IMR-90 (cell line): Measurements from ENCODE around the gene GRIK1.

Experiments
- CEBPB ChIP-seq: IDR thresholded peaks from 2 replicates; pipeline ENCODE4 v1.6.1; 2012; ENCODE audit warnings: low read depth, low read length, improper control_type of control experiment
- CTCF ChIP-seq: conservative IDR thresholded peaks from 2 replicates; pipeline ENCODE4 v1.5.1; 2012; ENCODE audit warnings: mild to moderate bottlenecking, low read depth, low read length, improper control_type of control experiment
- NFE2L2 ChIP-seq: fragments of 150-350 bp; IDR thresholded peaks from 2 replicates; pipeline ENCODE4 v1.6.1; 2016; ENCODE audit warnings: low read depth, mild to moderate bottlenecking, low read length
- POLR2A ChIP-seq: IDR thresholded peaks from 2 replicates; pipeline ENCODE4 v1.6.1; 2012; ENCODE audit warnings: mild to moderate bottlenecking, low read depth, low read length
- RAD21 ChIP-seq: IDR thresholded peaks from 2 replicates; pipeline ENCODE4 v1.6.1; 2012; ENCODE audit warnings: low read length, improper control_type of control experiment
- RCOR1 ChIP-seq: IDR thresholded peaks from 2 replicates; pipeline ENCODE4 v1.6.1; 2012; ENCODE audit warnings: mild to moderate bottlenecking, low read length, improper control_type of control experiment; ENCODE audit not compliant: insufficient replicate concordance
- RFX5 ChIP-seq: IDR thresholded peaks from 2 replicates; pipeline ENCODE4 v1.8.0; 2012; ENCODE audit warnings: low read depth, mild to moderate bottlenecking, low read length, moderate library complexity
- USF2 ChIP-seq: fragments of 150-350 bp; IDR thresholded peaks from 2 replicates; pipeline ENCODE4 v1.6.1; 2017; ENCODE audit warnings: mild to moderate bottlenecking, antibody characterized with exemption, low read length, low read depth

- TF ChIP-seq NFE2L2 (no peak), CTCF (no peak), CEBPB (no peak), POLR2A (no peak), RAD21 (no peak), RCOR1 (no peak), RFX5 (no peak), USF2 (no peak)
These were observed 415.7 kb downstream of the GRIK1 start for GRCh38 chr21:29524055-29524454.
